HepG2 (cell line): ENCODE data around the gene QKI. TPM values are rescaled to one million over a fixed set of nuclear protein-coding genes. Genes with fewer than 3 reads are reported as not detected.

Source experiments
- CENPT ChIP-seq: sonication (generic); formaldehyde crosslinking; IDR thresholded peaks from 2 replicates; pipeline ENCODE4 v1.8.0; 2022; ENCODE audit warnings: low read depth, mild to moderate bottlenecking, moderate library complexity, missing genetic modification reagents
- ELF3 ChIP-seq: IDR thresholded peaks from 2 replicates; pipeline ENCODE4 v1.6.1; 2016; ENCODE audit warnings: missing genetic modification reagents, missing compliant biosample characterization
- GMEB1 ChIP-seq: sonication (generic); formaldehyde crosslinking; IDR thresholded peaks from 2 replicates; pipeline ENCODE4 v1.5.1; 2020; ENCODE audit warnings: missing genetic modification reagents, mild to moderate bottlenecking, borderline replicate concordance
- HBP1 ChIP-seq: IDR thresholded peaks from 2 replicates; pipeline ENCODE4 v1.6.1; 2016; ENCODE audit warnings: low read depth, control low read depth
- THAP7 ChIP-seq: sonication (generic); formaldehyde crosslinking; IDR thresholded peaks from 2 replicates; pipeline ENCODE4 v1.8.1; 2023; ENCODE audit warnings: mild to moderate bottlenecking, missing genetic modification reagents
- ZBTB10 ChIP-seq: sonication (generic); formaldehyde crosslinking; IDR thresholded peaks from 2 replicates; pipeline ENCODE4 v1.4.0; 2020; ENCODE audit warnings: missing genetic modification reagents, borderline replicate concordance
- ZNF10 ChIP-seq: sonication (generic); formaldehyde crosslinking; IDR thresholded peaks from 2 replicates; pipeline ENCODE4 v1.4.0; 2020; ENCODE audit warnings: mild to moderate bottlenecking, low read depth, missing genetic modification reagents, borderline replicate concordance
- ZNF33A ChIP-seq: sonication (generic); formaldehyde crosslinking; IDR thresholded peaks from 2 replicates; pipeline ENCODE4 v1.5.1; 2020; ENCODE audit warnings: missing genetic modification reagents, mild to moderate bottlenecking, moderate library complexity, borderline replicate concordance
- ZNF407 ChIP-seq: sonication (generic); formaldehyde crosslinking; IDR thresholded peaks from one replicate; pipeline ENCODE4 v1.5.1; 2020; ENCODE audit warnings: mild to moderate bottlenecking, missing genetic modification reagents; ENCODE audit errors: not compliant biosample characterization
- ZNF577 ChIP-seq: sonication (generic); formaldehyde crosslinking; IDR thresholded peaks from 2 replicates; pipeline ENCODE4 v1.4.0; 2020; ENCODE audit warnings: mild to moderate bottlenecking, low read depth, missing genetic modification reagents, borderline replicate concordance
- ZNF678 ChIP-seq: sonication (generic); formaldehyde crosslinking; IDR thresholded peaks from 2 replicates; pipeline ENCODE4 v1.4.0; 2020; ENCODE audit warnings: mild to moderate bottlenecking, missing genetic modification reagents
- polyA plus RNA-seq, 8 experiments: library from polyadenylated mRNA; depleted of rRNA in 3 of 8; stranded (reverse) in 7 of 8; unstranded in 1 of 8; fragments of >200 nt; fragmentation: Illumina TruSeq in 4 of 8; extraction: Trizol in 4 of 8; gene quantifications; 2 replicates each; pipeline versions ENCODE4 v1.2.1 to v1.2.3, GENCODE V29; 2011 to 2016; ENCODE audit warnings: low read depth in 4 of 8, missing spikeins in 1 of 8, mixed read lengths in 1 of 8; ENCODE audit not compliant: insufficient read depth in 1 of 8
- total RNA-seq, 5 experiments: library from RNA; depleted of rRNA; stranded (reverse); fragments of >200 nt; fragmentation: Illumina TruSeq; extraction: Trizol; gene quantifications; 2 replicates each; pipeline ENCODE4 v1.2.3, GENCODE V29; 2016; ENCODE audit warnings: low read depth in 1 of 5

The QKI gene
- total and polyA plus RNA-seq, 2 of the 13 experiments (the other 11 are each of a cell fraction or from before 2014, with no cell fraction given) = 136 to 137 TPM

- TF ChIP-seq HBP1 = no peak
- no peak for TF ChIP-seq ZNF33A (CRISPR knock-in tag)
- no peak for TF ChIP-seq CENPT
- TF ChIP-seq ZNF577 (CRISPR knock-in tag) = no peak
- no peak for TF ChIP-seq ZNF407 (CRISPR knock-in tag)
- TF ChIP-seq ZBTB10 (CRISPR knock-in tag) = no peak
- no peak for TF ChIP-seq ZNF10 (CRISPR knock-in tag)
- TF ChIP-seq ZNF678 (CRISPR knock-in tag) = no peak
- no peak for TF ChIP-seq ELF3 (CRISPR knock-in tag)
- TF ChIP-seq GMEB1 (CRISPR knock-in tag) = no peak
- no peak for TF ChIP-seq THAP7 (CRISPR knock-in tag)
These were observed 203.0 kb downstream of the QKI start (continued) for GRCh38 chr6:163617549-163617948.
